GM12801 (cell line): ENCODE results near the gene SYCE3.

ENCODE experiments used
- TF ChIP-seq, protein P1 (sequence below): IDR thresholded peaks from one replicate; pipeline ENCODE4 v1.5.1; 2011; ENCODE audit warnings: control low read depth; ENCODE audit not compliant: insufficient read length; ENCODE audit errors: extremely low read depth

The SYCE3 gene

DNA sequence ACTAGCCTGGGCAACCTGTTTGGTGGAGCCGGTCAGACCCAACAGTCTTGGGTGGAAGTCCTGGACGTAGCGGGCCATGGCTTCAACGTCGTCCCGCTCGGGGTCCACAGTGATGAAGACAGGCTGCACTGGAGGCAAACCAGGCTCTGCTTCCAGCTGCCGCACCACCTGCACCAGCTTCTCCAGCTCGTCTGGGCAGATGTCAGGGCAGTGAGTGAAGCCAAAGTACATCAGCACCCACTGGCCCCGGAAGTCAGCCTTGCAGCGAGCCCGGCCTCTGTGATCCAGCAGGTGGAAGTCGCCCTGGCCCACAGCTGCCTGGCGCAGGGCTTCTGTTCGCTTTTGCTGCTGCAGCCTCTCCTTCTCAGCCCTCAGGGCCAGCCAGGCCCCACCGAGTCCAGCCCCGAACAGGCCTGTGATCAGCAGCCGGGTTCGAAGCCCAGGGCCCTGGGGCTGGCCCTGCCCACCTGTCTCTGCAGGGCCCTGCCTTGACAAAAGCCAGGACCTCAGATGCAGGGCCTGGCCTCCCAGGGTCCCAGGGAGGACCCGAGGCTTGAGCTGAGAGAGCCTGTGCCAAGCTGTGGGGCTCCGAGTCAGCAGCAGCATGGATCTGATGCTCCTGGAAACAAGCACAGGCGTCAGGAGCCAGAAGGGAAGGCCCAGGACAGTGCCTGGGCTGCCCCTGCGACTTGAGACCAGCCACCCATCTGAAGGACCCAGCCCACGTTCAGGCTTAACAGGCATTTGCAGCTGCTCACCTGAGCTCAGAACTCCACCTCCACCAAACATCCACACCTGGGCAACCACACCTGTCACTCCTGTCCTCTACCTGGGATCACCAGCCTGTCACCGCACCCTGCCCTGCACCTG is 38.7 kb downstream of the SYCE3 start:
- TF ChIP-seq, protein P1, sequence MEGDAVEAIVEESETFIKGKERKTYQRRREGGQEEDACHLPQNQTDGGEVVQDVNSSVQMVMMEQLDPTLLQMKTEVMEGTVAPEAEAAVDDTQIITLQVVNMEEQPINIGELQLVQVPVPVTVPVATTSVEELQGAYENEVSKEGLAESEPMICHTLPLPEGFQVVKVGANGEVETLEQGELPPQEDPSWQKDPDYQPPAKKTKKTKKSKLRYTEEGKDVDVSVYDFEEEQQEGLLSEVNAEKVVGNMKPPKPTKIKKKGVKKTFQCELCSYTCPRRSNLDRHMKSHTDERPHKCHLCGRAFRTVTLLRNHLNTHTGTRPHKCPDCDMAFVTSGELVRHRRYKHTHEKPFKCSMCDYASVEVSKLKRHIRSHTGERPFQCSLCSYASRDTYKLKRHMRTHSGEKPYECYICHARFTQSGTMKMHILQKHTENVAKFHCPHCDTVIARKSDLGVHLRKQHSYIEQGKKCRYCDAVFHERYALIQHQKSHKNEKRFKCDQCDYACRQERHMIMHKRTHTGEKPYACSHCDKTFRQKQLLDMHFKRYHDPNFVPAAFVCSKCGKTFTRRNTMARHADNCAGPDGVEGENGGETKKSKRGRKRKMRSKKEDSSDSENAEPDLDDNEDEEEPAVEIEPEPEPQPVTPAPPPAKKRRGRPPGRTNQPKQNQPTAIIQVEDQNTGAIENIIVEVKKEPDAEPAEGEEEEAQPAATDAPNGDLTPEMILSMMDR: no peak

DNA sequence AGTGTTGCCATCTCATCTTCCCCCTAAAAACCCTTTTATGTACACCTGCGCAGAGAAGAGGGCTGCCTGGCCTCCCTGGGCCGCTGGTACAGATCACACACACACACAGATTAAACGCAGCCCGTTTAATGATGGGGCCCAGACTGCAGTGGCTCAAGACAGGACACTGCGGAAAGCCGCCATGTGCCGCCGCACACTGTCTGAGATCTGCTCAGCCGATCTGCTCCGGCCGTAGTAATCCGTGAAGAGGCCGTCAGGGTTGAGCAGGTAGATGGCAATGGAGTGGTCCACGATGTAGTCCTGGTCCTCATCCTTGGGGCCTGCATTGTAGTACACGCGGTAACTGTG is 39.3 kb downstream of the SYCE3 start:
- TF ChIP-seq, protein P1: no peak

DNA sequence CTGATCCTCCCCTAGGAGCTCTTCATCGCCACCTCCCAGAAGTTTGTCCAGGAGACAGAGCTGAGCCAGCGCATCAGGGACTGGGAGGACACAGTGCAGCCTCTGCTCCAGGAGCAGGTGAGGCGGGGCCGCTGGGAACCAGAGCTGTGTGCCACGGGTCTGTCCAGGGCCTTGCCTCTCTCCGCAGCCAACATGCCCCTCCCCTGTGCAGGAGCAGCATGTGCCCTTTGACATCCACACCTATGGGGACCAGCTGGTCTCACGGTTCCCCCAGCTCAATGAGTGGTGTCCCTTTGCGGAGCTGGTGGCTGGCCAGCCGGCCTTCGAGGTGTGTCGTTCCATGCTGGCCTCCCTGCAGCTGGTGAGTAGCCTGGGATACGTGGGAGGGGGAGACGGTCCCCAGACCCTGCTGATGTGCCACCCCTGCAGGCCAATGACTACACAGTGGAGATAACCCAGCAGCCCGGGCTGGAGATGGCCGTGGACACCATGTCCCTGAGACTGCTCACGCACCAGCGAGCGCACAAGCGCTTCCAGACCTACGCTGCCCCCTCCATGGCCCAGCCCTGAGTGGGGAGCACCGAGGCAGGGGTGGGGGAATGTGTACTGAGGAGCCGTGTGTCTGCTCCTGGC is 39.8 kb downstream of the SYCE3 start:
- TF ChIP-seq, protein P1: no peak

DNA sequence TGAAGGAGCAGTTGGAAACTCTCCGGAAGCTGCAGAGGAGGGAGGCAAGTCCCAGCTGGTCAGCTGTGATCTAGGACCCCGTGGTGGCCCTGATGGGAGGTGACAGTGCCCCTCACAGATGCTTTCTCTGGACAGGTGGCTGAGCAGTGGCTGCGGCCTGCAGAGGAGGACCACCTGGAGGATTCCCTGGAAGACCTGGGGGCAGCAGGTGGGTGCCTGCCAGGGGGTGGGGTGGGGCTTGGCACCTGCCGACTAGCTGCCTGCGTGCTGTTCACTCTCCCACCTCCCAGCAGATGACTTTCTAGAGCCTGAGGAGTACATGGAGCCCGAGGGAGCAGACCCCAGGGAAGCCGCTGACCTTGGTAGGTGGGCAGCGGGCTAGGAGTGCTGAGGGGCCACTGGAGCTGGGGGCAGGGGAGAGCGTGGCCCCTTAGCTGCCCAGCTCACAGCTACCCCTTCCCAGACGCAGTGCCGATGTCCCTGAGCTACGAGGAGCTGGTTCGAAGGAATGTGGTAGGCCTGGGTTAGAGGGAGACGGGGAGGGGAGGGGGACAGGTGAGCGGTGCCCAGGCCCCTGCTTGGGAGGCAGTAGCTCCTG is 40.4 kb downstream of the SYCE3 start:
- TF ChIP-seq, protein P1: no peak

DNA sequence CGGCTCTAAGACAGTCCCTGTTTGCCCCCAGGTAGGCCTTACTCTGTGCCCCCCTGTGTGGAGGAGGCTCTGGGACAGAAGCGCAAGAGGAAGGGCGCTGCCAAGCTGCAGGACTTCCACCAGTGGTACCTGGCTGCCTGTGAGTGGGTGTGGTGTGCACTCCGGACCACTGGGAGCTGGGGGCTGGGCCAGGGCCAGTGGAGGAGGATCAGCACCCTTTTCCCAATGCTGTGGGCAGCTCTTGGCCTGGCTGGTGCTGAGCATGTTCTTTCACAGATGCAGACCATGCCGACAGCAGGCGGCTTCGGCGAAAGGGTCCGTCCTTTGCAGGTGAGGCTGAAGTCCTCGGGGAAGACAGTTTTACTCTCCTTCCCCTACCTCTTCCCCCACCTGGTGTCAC is 41.0 kb downstream of the SYCE3 start:
- TF ChIP-seq, protein P1: no peak

GRCh38 chr22:50520826-50521453 is 41.8 kb downstream of the SYCE3 start:
- TF ChIP-seq, protein P1: no peak

GRCh38 chr22:50519151-50519550 is 43.6 kb downstream of the SYCE3 start:
- TF ChIP-seq, protein P1: no peak
